Measurements from ENCODE around the gene MLXIPL. TPM values are rescaled to one million over a fixed set of nuclear protein-coding genes. Genes with fewer than 3 reads are reported as not detected.
"Not testable (repeated sequence)": the region's sequence is repeated elsewhere in the genome, so short reads cannot be mapped to it uniquely, and the experiment has no call there.

Gene MLXIPL
- total RNA-seq, 1 experiment from 2014 or later, result 19.8 TPM

- BruUV-seq (replicated peaks), result TSS peak; percentile 48
- Mint-ChIP-seq H3K4me1 (ENCODE audit: low read depth, unreplicated experiment) (peaks cover 11% of the 10 kb centered on the region), H3K27ac (ENCODE audit: unreplicated experiment) (peak overlapping the region; percentile 99), H3K27me3 (ENCODE audit: insufficient read depth, unreplicated experiment) (no peaks in the 10 kb centered on the region), H3K9me3 (ENCODE audit: unreplicated experiment) (no peaks in the 10 kb centered on the region), H3K4me3 (ENCODE audit: unreplicated experiment) (peak overlapping the region; percentile 96), H3K36me3 (ENCODE audit: insufficient read depth, unreplicated experiment) (peaks cover 62% of the 10 kb centered on the region)
- no peak for TF ChIP-seq CTCF (IDR thresholded peaks at IDR 0.05; ENCODE audit: insufficient read depth in 1 of 2, low read depth in 1 of 2, low read length in 1 of 2, severe bottlenecking in 1 of 2, unreplicated experiment in 1 of 2)
- DNase-seq, result no peak
- CTCF ChIA-PET, result interaction anchor here (1.2 kb wide), 1 partner anchor 9 kb away, joined by 4 read pairs; no protein-coding TSS in a partner anchor
- peak overlapping the region; percentile 98 for H3K4me3 ChIP-seq (ENCODE audit: low read depth, low read length)
- peaks cover 10% of the 10 kb centered on the region; the same call in 1 of the 2 replicates for H3K4me1 ChIP-seq
- no peaks in the 10 kb centered on the region for H3K27me3 ChIP-seq (replicated peaks; ENCODE audit: control insufficient read depth, insufficient read depth, low read length)
- POLR2A ChIA-PET, result interaction anchor here (0.5 to 1.9 kb wide), 9 partner anchors 9 to 1016 kb away, joined by 3 to 24 read pairs (median 3); partner anchors contain the start of genes BAZ1B and TBL2
- no peaks in the 10 kb centered on the region for H3K36me3 ChIP-seq (ENCODE audit: control insufficient read depth, insufficient read depth, low read length)
- intact Hi-C loops (cut with micrococcal nuclease; ENCODE audit: unreplicated experiment), result loop anchor here (1.0 kb wide), 2 partner anchors 22 to 34 kb away; partner anchors contain the start of genes BAZ1B and TBL2
- H3K9me3 ChIP-seq, result no peaks in the 10 kb centered on the region
These were observed 67.9 kb downstream of the MLXIPL start for GRCh38 chr7:73556208-73557107.

- Mint-ChIP-seq H3K9me3 (ENCODE audit: unreplicated experiment) (no peaks in the 10 kb centered on the region), H3K27me3 (ENCODE audit: insufficient read depth, unreplicated experiment) (no peaks in the 10 kb centered on the region), H3K36me3 (ENCODE audit: insufficient read depth, unreplicated experiment) (peaks cover 71% of the 10 kb centered on the region), H3K4me3 (ENCODE audit: unreplicated experiment) (peak overlapping the region; percentile 96), H3K27ac (ENCODE audit: unreplicated experiment) (peak overlapping the region; percentile 99), H3K4me1 (ENCODE audit: low read depth, unreplicated experiment) (peaks cover 11% of the 10 kb centered on the region)
- CTCF ChIA-PET, result no interaction called here
- H3K4me1 ChIP-seq, result peaks cover 10% of the 10 kb centered on the region; the same call in 1 of the 2 replicates
- peak overlapping the region; percentile 98 for H3K4me3 ChIP-seq (ENCODE audit: low read depth, low read length)
- no peaks in the 10 kb centered on the region; the same call in 1 of the 2 replicates for H3K36me3 ChIP-seq (ENCODE audit: control insufficient read depth, insufficient read depth, low read length)
- no peak for DNase-seq
- POLR2A ChIA-PET, result interaction anchor here (1.9 kb wide), 1 partner anchor 34 kb away, joined by 24 read pairs; the partner anchor contains the start of gene BAZ1B
- no peaks in the 10 kb centered on the region for H3K9me3 ChIP-seq
- intact Hi-C loops (cut with micrococcal nuclease; ENCODE audit: unreplicated experiment), result no loop called here
- H3K27me3 ChIP-seq (replicated peaks; ENCODE audit: control insufficient read depth, insufficient read depth, low read length), result no peaks in the 10 kb centered on the region
- TF ChIP-seq CTCF (IDR thresholded peaks at IDR 0.05; ENCODE audit: insufficient read depth in 1 of 2, low read depth in 1 of 2, low read length in 1 of 2, severe bottlenecking in 1 of 2, unreplicated experiment in 1 of 2), result no peak
- BruUV-seq (replicated peaks), result no TSS peak
These were observed 68.8 kb downstream of the MLXIPL start for GRCh38 chr7:73555411-73555982.

- H3K4me1 ChIP-seq; H3K27me3 Mint-ChIP-seq (ENCODE audit: insufficient read depth, unreplicated experiment); POLR2A ChIA-PET; H3K4me3 ChIP-seq (ENCODE audit: low read depth, low read length); H3K4me1 Mint-ChIP-seq (ENCODE audit: low read depth, unreplicated experiment); H3K9me3 ChIP-seq; DNase-seq; intact Hi-C loops (cut with micrococcal nuclease; ENCODE audit: unreplicated experiment); CTCF ChIA-PET; H3K27ac Mint-ChIP-seq (ENCODE audit: unreplicated experiment); H3K9me3 Mint-ChIP-seq (ENCODE audit: unreplicated experiment); H3K4me3 Mint-ChIP-seq (ENCODE audit: unreplicated experiment); BruUV-seq (replicated peaks); H3K27me3 ChIP-seq (replicated peaks; ENCODE audit: control insufficient read depth, insufficient read depth, low read length); H3K36me3 ChIP-seq (ENCODE audit: control insufficient read depth, insufficient read depth, low read length): not testable (repeated sequence)
- H3K36me3 Mint-ChIP-seq (ENCODE audit: insufficient read depth, unreplicated experiment), result peaks cover 87% of the 10 kb centered on the region
These were observed 74.2 kb downstream of the MLXIPL start for GRCh38 chr7:73550093-73550492.
